ENCODE results near the gene GRIN1.
A peak's percentile ranks its signal among the peaks of the same experiment; 100 is the strongest.

Gene GRIN1

GRCh38 chr9:137198051-137198901, 59.3 kb downstream of the GRIN1 start:
- peak overlapping the region; percentile 97 for H3K27ac ChIP-seq
- TF ChIP-seq, protein P1, sequence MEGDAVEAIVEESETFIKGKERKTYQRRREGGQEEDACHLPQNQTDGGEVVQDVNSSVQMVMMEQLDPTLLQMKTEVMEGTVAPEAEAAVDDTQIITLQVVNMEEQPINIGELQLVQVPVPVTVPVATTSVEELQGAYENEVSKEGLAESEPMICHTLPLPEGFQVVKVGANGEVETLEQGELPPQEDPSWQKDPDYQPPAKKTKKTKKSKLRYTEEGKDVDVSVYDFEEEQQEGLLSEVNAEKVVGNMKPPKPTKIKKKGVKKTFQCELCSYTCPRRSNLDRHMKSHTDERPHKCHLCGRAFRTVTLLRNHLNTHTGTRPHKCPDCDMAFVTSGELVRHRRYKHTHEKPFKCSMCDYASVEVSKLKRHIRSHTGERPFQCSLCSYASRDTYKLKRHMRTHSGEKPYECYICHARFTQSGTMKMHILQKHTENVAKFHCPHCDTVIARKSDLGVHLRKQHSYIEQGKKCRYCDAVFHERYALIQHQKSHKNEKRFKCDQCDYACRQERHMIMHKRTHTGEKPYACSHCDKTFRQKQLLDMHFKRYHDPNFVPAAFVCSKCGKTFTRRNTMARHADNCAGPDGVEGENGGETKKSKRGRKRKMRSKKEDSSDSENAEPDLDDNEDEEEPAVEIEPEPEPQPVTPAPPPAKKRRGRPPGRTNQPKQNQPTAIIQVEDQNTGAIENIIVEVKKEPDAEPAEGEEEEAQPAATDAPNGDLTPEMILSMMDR (conservative IDR thresholded peaks at IDR 0.05) = no peak

DNA sequence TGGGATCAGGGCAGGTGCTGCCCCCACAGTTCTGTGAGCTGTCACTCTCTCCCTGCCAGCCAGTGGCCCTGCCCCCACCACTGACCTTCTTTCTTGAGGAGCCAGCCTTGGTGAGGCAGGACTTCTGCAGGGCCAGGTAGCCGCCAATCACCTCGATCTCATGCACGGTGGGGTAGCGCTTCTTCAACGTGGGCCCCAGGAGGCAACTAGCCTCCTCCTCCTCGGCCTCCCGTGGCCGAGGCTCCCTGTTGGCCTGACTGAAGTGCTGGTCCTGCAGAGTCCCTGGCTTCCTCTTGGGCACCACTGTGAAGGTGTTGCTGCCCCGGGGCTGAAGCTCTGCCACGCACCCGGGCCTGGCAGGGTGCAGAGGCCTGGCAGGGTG, 59.9 kb downstream of the GRIN1 start:
- TF ChIP-seq, protein P1 (conservative IDR thresholded peaks at IDR 0.05) = no peak
- peak overlapping the region; percentile 97 for H3K27ac ChIP-seq

GRCh38 chr9:137199411-137200121, 60.6 kb downstream of the GRIN1 start:
- TF ChIP-seq, protein P1 (conservative IDR thresholded peaks at IDR 0.05) = no peak
- H3K27ac ChIP-seq = peak overlapping the region; percentile 97

GRCh38 chr9:137200311-137201204, 61.6 kb downstream of the GRIN1 start, which contains the start of gene TPRN:
Gene TPRN (minus strand): TSS chr9:137200741. CDS start chr9:137200711, 30 bp downstream.
- TF ChIP-seq, protein P1 (conservative IDR thresholded peaks at IDR 0.05) = no peak

DNA sequence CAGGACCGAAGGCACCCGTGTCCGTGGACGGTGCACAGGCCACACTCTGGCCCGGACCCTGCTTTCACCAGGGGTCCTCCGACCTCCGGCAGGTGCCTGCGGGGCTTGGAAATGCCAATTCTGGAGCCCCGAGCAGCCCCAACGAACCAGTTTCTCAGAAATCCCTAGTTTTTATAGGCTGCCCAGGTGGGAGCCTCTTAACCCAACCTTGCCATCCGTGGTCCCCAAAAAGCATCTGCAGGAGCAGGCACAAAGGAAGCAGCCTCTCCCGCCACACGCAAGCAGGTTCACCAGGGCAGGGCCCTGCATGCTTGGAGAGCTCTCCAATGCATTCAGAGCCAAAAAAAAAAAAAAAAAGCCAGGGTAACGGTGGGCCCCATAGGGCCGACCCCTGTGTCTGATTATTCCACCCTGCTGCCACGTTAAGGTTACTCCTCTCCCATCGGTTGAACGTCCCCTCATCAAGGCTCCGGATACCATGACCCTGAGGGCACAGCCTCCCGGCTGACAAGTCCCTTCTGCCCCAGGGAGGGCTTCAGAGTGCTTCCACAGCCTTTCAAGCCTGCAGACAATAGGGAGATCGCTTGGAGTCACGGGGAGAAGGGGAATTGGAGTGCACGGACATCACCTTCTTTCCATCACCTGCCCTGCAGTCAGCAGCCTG, 62.4 kb downstream of the GRIN1 start:
- peak overlapping the region; percentile 97 for H3K27ac ChIP-seq
- TF ChIP-seq, protein P1 (conservative IDR thresholded peaks at IDR 0.05) = no peak

More at GRCh38 chr9:137200311-137201204, 61.6 kb downstream of the GRIN1 start, which contains the start of gene TPRN:
- H3K27ac ChIP-seq = peak within 1 kb of the TSS; percentile 97

- TF ChIP-seq, protein P1 (conservative IDR thresholded peaks at IDR 0.05) = no peak
- H3K27ac ChIP-seq = no peak overlapping the region
Observed at GRCh38 chr9:137202966-137203365, 64.0 kb downstream of the GRIN1 start.
